HL-60 (cell line): ENCODE data around the gene TNIK.

Experiments
- DNase-seq, 2 experiments: peaks; one replicate each; pipeline ENCODE4 v3.0.0-alpha.2; 2010 to 2020; ENCODE audit warnings: low read depth in 1 of 2, low spot score in 1 of 2
- H3K27ac ChIP-seq: fragments of 250-450 bp; sonication (Bioruptor Pico); replicated peaks from 2 replicates; pipeline ENCODE4 v1.5.1; 2020; ENCODE audit warnings: mild to moderate bottlenecking, moderate library complexity
- H3K27me3 ChIP-seq: fragments of 250-450 bp; sonication (Bioruptor Pico); 2 replicates; pipeline ENCODE4 v1.5.1; 2021; ENCODE audit warnings: mild to moderate bottlenecking, moderate library complexity; ENCODE audit not compliant: insufficient read depth, poor library complexity, severe bottlenecking
- H3K4me3 ChIP-seq: replicated peaks from 2 replicates; pipeline ENCODE4 v1.5.1; 2011; ENCODE audit warnings: mild to moderate bottlenecking, control low read depth, low read length; ENCODE audit not compliant: insufficient read depth
- GABPA ChIP-seq: IDR thresholded peaks from 2 replicates; pipeline ENCODE4 v1.6.1; 2012; ENCODE audit warnings: low read depth
- POLR2AphosphoS5 ChIP-seq: IDR thresholded peaks from 2 replicates; pipeline ENCODE4 v1.6.1; 2012; ENCODE audit warnings: low read depth
- SPI1 ChIP-seq: IDR thresholded peaks from 2 replicates; pipeline ENCODE4 v1.6.1; 2012; ENCODE audit warnings: low read depth, mild to moderate bottlenecking, borderline replicate concordance
- TF ChIP-seq, protein P1 (sequence below): IDR thresholded peaks from 2 replicates; pipeline ENCODE4 v1.6.1; 2012; ENCODE audit warnings: low read depth; ENCODE audit not compliant: insufficient replicate concordance
- TF ChIP-seq, protein P2 (sequence below): IDR thresholded peaks from one replicate; pipeline ENCODE4 v1.5.1; 2011; ENCODE audit warnings: low read length, control low read depth, inconsistent platforms; ENCODE audit not compliant: insufficient read depth

TNIK gene

GRCh38 chr3:171443211-171443957 is 16.8 kb downstream of the TNIK start:
- Histone ChIP-seq H3K4me3 (no peak overlapping the region), H3K27me3 (no peaks in the 10 kb centered on the region), H3K27ac (no peak overlapping the region)
- TF ChIP-seq SPI1 (no peak), GABPA (no peak), POLR2AphosphoS5 (no peak)
- TF ChIP-seq, protein P1, sequence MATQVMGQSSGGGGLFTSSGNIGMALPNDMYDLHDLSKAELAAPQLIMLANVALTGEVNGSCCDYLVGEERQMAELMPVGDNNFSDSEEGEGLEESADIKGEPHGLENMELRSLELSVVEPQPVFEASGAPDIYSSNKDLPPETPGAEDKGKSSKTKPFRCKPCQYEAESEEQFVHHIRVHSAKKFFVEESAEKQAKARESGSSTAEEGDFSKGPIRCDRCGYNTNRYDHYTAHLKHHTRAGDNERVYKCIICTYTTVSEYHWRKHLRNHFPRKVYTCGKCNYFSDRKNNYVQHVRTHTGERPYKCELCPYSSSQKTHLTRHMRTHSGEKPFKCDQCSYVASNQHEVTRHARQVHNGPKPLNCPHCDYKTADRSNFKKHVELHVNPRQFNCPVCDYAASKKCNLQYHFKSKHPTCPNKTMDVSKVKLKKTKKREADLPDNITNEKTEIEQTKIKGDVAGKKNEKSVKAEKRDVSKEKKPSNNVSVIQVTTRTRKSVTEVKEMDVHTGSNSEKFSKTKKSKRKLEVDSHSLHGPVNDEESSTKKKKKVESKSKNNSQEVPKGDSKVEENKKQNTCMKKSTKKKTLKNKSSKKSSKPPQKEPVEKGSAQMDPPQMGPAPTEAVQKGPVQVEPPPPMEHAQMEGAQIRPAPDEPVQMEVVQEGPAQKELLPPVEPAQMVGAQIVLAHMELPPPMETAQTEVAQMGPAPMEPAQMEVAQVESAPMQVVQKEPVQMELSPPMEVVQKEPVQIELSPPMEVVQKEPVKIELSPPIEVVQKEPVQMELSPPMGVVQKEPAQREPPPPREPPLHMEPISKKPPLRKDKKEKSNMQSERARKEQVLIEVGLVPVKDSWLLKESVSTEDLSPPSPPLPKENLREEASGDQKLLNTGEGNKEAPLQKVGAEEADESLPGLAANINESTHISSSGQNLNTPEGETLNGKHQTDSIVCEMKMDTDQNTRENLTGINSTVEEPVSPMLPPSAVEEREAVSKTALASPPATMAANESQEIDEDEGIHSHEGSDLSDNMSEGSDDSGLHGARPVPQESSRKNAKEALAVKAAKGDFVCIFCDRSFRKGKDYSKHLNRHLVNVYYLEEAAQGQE: no peak
- TF ChIP-seq, protein P2, sequence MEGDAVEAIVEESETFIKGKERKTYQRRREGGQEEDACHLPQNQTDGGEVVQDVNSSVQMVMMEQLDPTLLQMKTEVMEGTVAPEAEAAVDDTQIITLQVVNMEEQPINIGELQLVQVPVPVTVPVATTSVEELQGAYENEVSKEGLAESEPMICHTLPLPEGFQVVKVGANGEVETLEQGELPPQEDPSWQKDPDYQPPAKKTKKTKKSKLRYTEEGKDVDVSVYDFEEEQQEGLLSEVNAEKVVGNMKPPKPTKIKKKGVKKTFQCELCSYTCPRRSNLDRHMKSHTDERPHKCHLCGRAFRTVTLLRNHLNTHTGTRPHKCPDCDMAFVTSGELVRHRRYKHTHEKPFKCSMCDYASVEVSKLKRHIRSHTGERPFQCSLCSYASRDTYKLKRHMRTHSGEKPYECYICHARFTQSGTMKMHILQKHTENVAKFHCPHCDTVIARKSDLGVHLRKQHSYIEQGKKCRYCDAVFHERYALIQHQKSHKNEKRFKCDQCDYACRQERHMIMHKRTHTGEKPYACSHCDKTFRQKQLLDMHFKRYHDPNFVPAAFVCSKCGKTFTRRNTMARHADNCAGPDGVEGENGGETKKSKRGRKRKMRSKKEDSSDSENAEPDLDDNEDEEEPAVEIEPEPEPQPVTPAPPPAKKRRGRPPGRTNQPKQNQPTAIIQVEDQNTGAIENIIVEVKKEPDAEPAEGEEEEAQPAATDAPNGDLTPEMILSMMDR: no peak
- DNase-seq: no peak

- H3K4me3 ChIP-seq: no peak overlapping the region
- TF ChIP-seq, protein P1: no peak
- no peak for TF ChIP-seq SPI1
- TF ChIP-seq POLR2AphosphoS5: no peak
- TF ChIP-seq, protein P2: no peak
- TF ChIP-seq GABPA: no peak
- DNase-seq: no peak
- no peaks in the 10 kb centered on the region for H3K27me3 ChIP-seq
- H3K27ac ChIP-seq: no peak overlapping the region
These were observed 18.0 kb downstream of the TNIK start for GRCh38 chr3:171442184-171442583.

GRCh38 chr3:171441381-171441780 is 18.8 kb downstream of the TNIK start:
- TF ChIP-seq SPI1: no peak
- no peak for TF ChIP-seq POLR2AphosphoS5
- TF ChIP-seq, protein P2: no peak
- TF ChIP-seq GABPA: no peak
- TF ChIP-seq, protein P1: no peak
- H3K27me3 ChIP-seq: no peaks in the 10 kb centered on the region
- no peak for DNase-seq
- H3K4me3 ChIP-seq: no peak overlapping the region
- H3K27ac ChIP-seq: no peak overlapping the region
